HL-60 (cell line): Measurements from ENCODE around the gene CCL8.

ENCODE experiments used
- DNase-seq, 2 experiments: peaks; one replicate each; pipeline ENCODE4 v3.0.0-alpha.2; 2010 to 2020; ENCODE audit warnings: low read depth in 1 of 2, low spot score in 1 of 2
- H3K27ac ChIP-seq: fragments of 250-450 bp; sonication (Bioruptor Pico); replicated peaks from 2 replicates; pipeline ENCODE4 v1.5.1; 2020; ENCODE audit warnings: mild to moderate bottlenecking, moderate library complexity
- H3K27me3 ChIP-seq: fragments of 250-450 bp; sonication (Bioruptor Pico); 2 replicates; pipeline ENCODE4 v1.5.1; 2021; ENCODE audit warnings: mild to moderate bottlenecking, moderate library complexity; ENCODE audit not compliant: insufficient read depth, poor library complexity, severe bottlenecking
- H3K4me3 ChIP-seq: replicated peaks from 2 replicates; pipeline ENCODE4 v1.5.1; 2011; ENCODE audit warnings: mild to moderate bottlenecking, control low read depth, low read length; ENCODE audit not compliant: insufficient read depth
- CTCF ChIP-seq: IDR thresholded peaks from one replicate; pipeline ENCODE4 v1.5.1; 2011; ENCODE audit warnings: low read length, control low read depth, inconsistent platforms; ENCODE audit not compliant: insufficient read depth
- GABPA ChIP-seq: IDR thresholded peaks from 2 replicates; pipeline ENCODE4 v1.6.1; 2012; ENCODE audit warnings: low read depth
- POLR2AphosphoS5 ChIP-seq: IDR thresholded peaks from 2 replicates; pipeline ENCODE4 v1.6.1; 2012; ENCODE audit warnings: low read depth
- REST ChIP-seq: IDR thresholded peaks from 2 replicates; pipeline ENCODE4 v1.6.1; 2012; ENCODE audit warnings: low read depth; ENCODE audit not compliant: insufficient replicate concordance
- SPI1 ChIP-seq: IDR thresholded peaks from 2 replicates; pipeline ENCODE4 v1.6.1; 2012; ENCODE audit warnings: low read depth, mild to moderate bottlenecking, borderline replicate concordance

Gene CCL8

DNA sequence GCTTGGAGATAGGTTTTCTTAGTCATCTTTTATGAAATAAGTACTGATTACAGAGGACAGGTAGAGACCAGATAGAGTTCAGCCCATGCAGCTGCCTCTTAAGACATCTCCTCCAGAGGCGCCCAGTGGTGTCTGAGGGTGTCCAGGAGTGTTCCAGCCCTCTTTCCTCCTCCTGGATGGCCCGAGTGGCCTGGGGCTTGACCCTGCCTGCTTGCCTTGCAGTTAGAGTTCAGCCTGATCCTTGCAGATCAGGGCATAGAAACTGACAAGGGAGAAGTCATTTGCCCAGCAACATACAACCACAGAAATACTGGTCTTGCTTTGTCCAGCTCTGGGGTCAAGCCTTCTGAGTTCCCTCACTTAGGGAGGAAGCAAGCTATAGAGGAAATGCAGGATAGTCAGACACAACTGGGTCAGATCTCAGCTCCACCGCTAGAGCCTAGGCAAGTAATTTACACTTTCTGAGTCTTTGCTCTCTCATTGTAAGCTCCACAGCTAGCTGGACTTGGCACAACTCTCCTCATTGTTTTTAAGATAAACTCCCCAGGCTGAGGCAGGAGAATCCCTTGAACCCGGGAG is 47.4 kb downstream of the CCL8 start:
- no peak for DNase-seq

DNA sequence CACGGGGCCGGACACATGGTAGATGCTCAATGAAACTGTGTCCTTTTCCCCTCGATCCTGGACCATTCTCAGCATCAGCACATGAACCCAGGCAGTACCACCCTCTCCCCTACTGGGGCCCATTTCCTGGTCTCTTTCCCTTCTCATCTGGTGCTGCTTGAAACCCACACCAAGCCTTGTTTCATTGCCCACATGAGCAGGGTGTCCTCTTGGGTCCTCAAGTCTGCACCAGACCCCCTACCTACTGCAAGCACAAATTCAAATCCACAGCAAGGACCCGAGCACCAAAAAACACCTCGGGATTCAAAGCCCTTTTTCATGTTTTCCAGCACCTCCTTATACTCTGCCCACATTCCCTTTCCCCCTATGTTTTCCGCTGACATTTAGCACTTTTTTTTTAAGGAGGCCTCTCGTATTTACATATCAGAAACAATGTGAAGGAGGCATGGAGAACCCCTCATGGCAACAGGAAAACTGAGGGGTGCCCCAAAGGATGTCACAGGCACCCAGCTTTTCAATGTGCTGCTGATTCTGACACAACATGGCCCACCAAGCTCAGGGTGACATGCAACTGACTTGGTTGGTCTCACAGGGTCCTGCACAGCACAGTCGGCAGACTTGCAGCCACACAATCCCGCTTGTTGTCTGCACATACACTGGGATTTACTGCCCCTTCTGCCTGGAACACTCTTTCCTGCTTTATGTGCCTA is 48.4 kb downstream of the CCL8 start:
- DNase-seq, result no peak
- Histone ChIP-seq H3K27ac (peak overlapping the region; percentile 91), H3K4me3 (no peak overlapping the region), H3K27me3 (no peaks in the 10 kb centered on the region)
- TF ChIP-seq SPI1 (no peak), REST (no peak), GABPA (no peak)

More for the DNA sequence above, 47.4 kb downstream of the CCL8 start:
- no peaks in the 10 kb centered on the region for H3K27me3 ChIP-seq
- peak overlapping the region; percentile 91 for H3K27ac ChIP-seq
- TF ChIP-seq POLR2AphosphoS5 (no peak), SPI1 (no peak), GABPA (no peak), CTCF (no peak), REST (no peak)
- H3K4me3 ChIP-seq, result no peak overlapping the region

GRCh38 chr17:34368196-34368945 is 49.1 kb downstream of the CCL8 start:
- Histone ChIP-seq H3K4me3 (no peak overlapping the region), H3K27ac (peak overlapping the region; percentile 91), H3K27me3 (no peaks in the 10 kb centered on the region)
- peak; percentile 32 to 78 for DNase-seq
- TF ChIP-seq REST, result no peak
- no peak for TF ChIP-seq CTCF
- no peak for TF ChIP-seq SPI1
- TF ChIP-seq GABPA, result no peak
- TF ChIP-seq POLR2AphosphoS5, result no peak
